CD4-positive, alpha-beta T cell (primary cell): ENCODE data around the gene DSCAML1. TPM values are rescaled to one million over a fixed set of nuclear protein-coding genes. Genes with fewer than 3 reads are reported as not detected.
A peak's percentile ranks its signal among the peaks of the same experiment; 100 is the strongest.

Experiments used
- ATAC-seq: fragments of 200-7000 bp; cut with Tn5 transposase; one replicate; pipeline ENCODE4 v1.10.0; 2022; ENCODE audit warnings: mild to moderate bottlenecking; ENCODE audit not compliant: poor library complexity
- CTCF ChIA-PET: fragments of 350-600 bp; sonication (Branson Sonifier 250); formaldehyde crosslinking; loops from one replicate; lab custom pipeline; 2021; ENCODE audit warnings: antibody characterized with exemption, inconsistent platforms; lab: Charles Lee
- POLR2A ChIA-PET: fragments of 350-600 bp; sonication (Branson Sonifier 250); formaldehyde crosslinking; loops from one replicate; lab custom pipeline; 2021; ENCODE audit warnings: antibody characterized with exemption, inconsistent platforms; lab: Charles Lee
- DNase-seq, 14 experiments: peaks; one replicate each; pipeline ENCODE4 v3.0.0-alpha.2; 2013 to 2020; ENCODE audit warnings: mixed read lengths in 2 of 14
- H3K27ac ChIP-seq, 2 donors: one replicate each; pipeline versions ENCODE4 v1.5.1 to v1.7.0; 2013; ENCODE audit warnings: low read length in 2 of 2, low read depth in 1 of 2, mild to moderate bottlenecking in 1 of 2
- H3K27me3 ChIP-seq, 2 experiments: 1 replicate in 1 of 2; 2 replicates in 1 of 2; pipeline versions ENCODE4 v1.6.1 to v1.7.0; 2013; ENCODE audit warnings: low read length in 2 of 2, control low read depth in 1 of 2, mild to moderate bottlenecking in 1 of 2, moderate library complexity in 1 of 2; ENCODE audit not compliant: insufficient read depth in 2 of 2, control insufficient read depth in 1 of 2
- H3K36me3 ChIP-seq: one replicate; pipeline ENCODE4 v1.6.1; 2013; ENCODE audit warnings: low read length, control low read depth; ENCODE audit not compliant: insufficient read depth
- H3K4me1 ChIP-seq: one replicate; pipeline ENCODE4 v1.6.1; 2013; ENCODE audit warnings: low read length, control low read depth; ENCODE audit not compliant: insufficient read depth
- H3K4me3 ChIP-seq: one replicate; pipeline ENCODE4 v1.5.1; 2013; ENCODE audit warnings: mild to moderate bottlenecking, low read length, moderate library complexity
- H3K9me3 ChIP-seq, 2 experiments: 1 replicate in 1 of 2; 2 replicates in 1 of 2; pipeline versions ENCODE4 v1.6.1 to v1.7.0; 2013; ENCODE audit warnings: low read length in 2 of 2, mild to moderate bottlenecking in 2 of 2, control low read depth in 1 of 2, moderate library complexity in 1 of 2; ENCODE audit not compliant: control insufficient read depth in 1 of 2, insufficient read depth in 1 of 2
- H3K27ac Mint-ChIP-seq: one replicate; pipeline ENCODE4 v1.8.0; 2020; ENCODE audit warnings: mixed read lengths
- H3K27me3 Mint-ChIP-seq: one replicate; pipeline ENCODE4 v1.8.0; 2021; ENCODE audit warnings: mixed read lengths
- H3K36me3 Mint-ChIP-seq: one replicate; pipeline ENCODE4 v1.8.0; 2021; ENCODE audit warnings: low read depth, mixed read lengths
- H3K4me1 Mint-ChIP-seq: one replicate; pipeline ENCODE4 v1.8.0; 2021; ENCODE audit warnings: low read depth, mixed read lengths
- H3K4me3 Mint-ChIP-seq: one replicate; pipeline ENCODE4 v1.8.0; 2020; ENCODE audit warnings: mild to moderate bottlenecking, mixed read lengths
- H3K9me3 Mint-ChIP-seq: one replicate; pipeline ENCODE4 v1.8.0; 2020; ENCODE audit warnings: mixed read lengths
- CTCF ChIP-seq: fragments of 200-600 bp; IDR thresholded peaks from one replicate; pipeline ENCODE4 v1.8.0; 2022; ENCODE audit warnings: antibody characterized with exemption, mild to moderate bottlenecking
- intact Hi-C, 2 experiments: fragments of 100-400 bp; cut with DNase I in 1 of 2; cut with micrococcal nuclease in 1 of 2; formaldehyde crosslinking; loops; one replicate each; pipeline versions ENCODE4 v1.15.1 to v1.9.0; 2023 to 2025; cut with DNase I, micrococcal nuclease
- total RNA-seq, 174 experiments: library from RNA in 2 of 174; stranded (reverse) in 2 of 174; gene quantifications; one replicate each; pipeline ENCODE4 v1.2.3 and lab custom pipeline; 2021 to 2026

The DSCAML1 gene
- total RNA-seq, 2 experiments from 2014 or later: 0.22 to 0.61 TPM

- peaks cover 11% of the 10 kb centered on the region in 2 experiments for H3K27me3 ChIP-seq
- Mint-ChIP-seq H3K9me3 (no peaks in the 10 kb centered on the region), H3K4me3 (no peak overlapping the region), H3K36me3 (no peaks in the 10 kb centered on the region), H3K4me1 (no peaks in the 10 kb centered on the region), H3K27me3 (peaks cover 25% of the 10 kb centered on the region), H3K27ac (no peak overlapping the region)
- TF ChIP-seq CTCF: no peak
- H3K4me1 ChIP-seq: no peaks in the 10 kb centered on the region
- H3K27ac ChIP-seq: no peak overlapping the region
- no peak overlapping the region for H3K4me3 ChIP-seq
- ChIA-PET POLR2A (no interaction called here), CTCF (no interaction called here)
- intact Hi-C loops: no loop called here
- DNase-seq (no peak), ATAC-seq (no peak)
- H3K36me3 ChIP-seq: no peaks in the 10 kb centered on the region
- H3K9me3 ChIP-seq: no peaks in the 10 kb centered on the region
Observed at GRCh38 chr11:117492578-117493251, 304.3 kb downstream of the DSCAML1 start.

GRCh38 chr11:117490911-117491310 is 306.1 kb downstream of the DSCAML1 start:
- Mint-ChIP-seq H3K36me3 (no peaks in the 10 kb centered on the region), H3K4me1 (no peaks in the 10 kb centered on the region), H3K9me3 (no peaks in the 10 kb centered on the region), H3K27ac (no peak overlapping the region), H3K27me3 (peaks cover 18% of the 10 kb centered on the region), H3K4me3 (no peak overlapping the region)
- no peak overlapping the region for H3K4me3 ChIP-seq
- H3K27me3 ChIP-seq: peaks cover 11% of the 10 kb centered on the region in 2 experiments
- no peak overlapping the region for H3K27ac ChIP-seq
- ATAC-seq: no peak
- POLR2A ChIA-PET: no interaction called here
- CTCF ChIA-PET: no interaction called here
- no peaks in the 10 kb centered on the region for H3K4me1 ChIP-seq
- no peak for TF ChIP-seq CTCF
- no peaks in the 10 kb centered on the region for H3K9me3 ChIP-seq
- intact Hi-C loops: no loop called here
- no peaks in the 10 kb centered on the region for H3K36me3 ChIP-seq
- DNase-seq: no peak

GRCh38 chr11:117489999-117490679 is 306.9 kb downstream of the DSCAML1 start:
- peaks cover 11% of the 10 kb centered on the region in 2 experiments for H3K27me3 ChIP-seq
- no peak overlapping the region for H3K27ac Mint-ChIP-seq
- no peaks in the 10 kb centered on the region for H3K9me3 Mint-ChIP-seq
- no peaks in the 10 kb centered on the region for H3K36me3 Mint-ChIP-seq
- no peak for TF ChIP-seq CTCF
- intact Hi-C loops: no loop called here
- no peak overlapping the region for H3K4me3 ChIP-seq
- H3K27me3 Mint-ChIP-seq: peaks cover 13% of the 10 kb centered on the region
- H3K4me1 Mint-ChIP-seq: no peaks in the 10 kb centered on the region
- ATAC-seq (no peak), DNase-seq (peak in 1 of 14 experiments; percentile 14)
- H3K4me3 Mint-ChIP-seq: no peak overlapping the region
- ChIA-PET CTCF (interaction anchor here (0.6 kb wide), 1 partner anchor 25 kb away, joined by 3 read pairs; no protein-coding TSS in a partner anchor), POLR2A (no interaction called here)
- no peak overlapping the region for H3K27ac ChIP-seq
- no peaks in the 10 kb centered on the region for H3K36me3 ChIP-seq
- H3K4me1 ChIP-seq: no peaks in the 10 kb centered on the region
- peaks cover 0 to under 1% of the 10 kb centered on the region in 2 experiments for H3K9me3 ChIP-seq
